Measurements from ENCODE around the gene NR2C2.

Gene NR2C2

DNA sequence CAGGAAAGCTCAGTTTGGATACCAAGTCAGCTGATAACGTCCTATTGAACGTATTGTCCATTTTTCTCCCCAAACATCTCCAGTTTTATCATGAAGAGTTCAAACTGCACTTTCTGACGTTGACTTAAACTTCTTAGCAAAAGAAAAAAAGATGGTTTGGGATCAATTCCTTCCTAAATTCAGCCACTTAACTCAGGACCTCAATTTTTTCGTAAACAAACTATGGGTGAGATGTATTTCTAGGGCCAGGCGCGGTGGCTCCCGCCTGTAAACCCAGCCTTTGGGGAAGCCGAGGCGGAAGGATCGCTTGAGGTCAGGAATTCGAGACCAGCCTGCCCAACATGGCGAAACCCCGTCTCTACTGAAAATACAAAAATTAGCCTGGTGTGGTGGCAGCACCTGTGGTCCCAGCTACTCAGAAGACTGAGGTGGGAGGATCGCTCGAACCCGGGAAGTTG, 118.2 kb downstream of the NR2C2 start:
- no peak for DNase-seq

DNA sequence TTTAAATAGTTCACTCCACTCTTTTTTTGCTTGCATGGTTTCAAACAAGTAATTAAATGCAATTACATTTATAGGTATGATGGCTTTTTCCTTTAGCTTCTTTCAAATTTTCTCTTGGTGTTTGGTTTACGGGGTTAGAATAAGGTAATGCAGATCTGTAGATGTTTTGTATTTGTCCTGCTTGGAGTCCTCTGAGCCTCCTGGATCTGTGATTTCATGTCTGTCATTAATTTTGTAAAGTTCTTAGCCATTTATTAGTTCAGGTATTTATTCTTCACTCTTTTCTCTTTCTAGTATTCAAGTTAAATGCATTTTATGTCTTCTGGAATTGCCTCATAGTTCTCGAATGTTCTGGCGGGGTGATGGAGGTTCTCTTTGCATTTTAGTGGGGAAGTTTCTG, 119.1 kb downstream of the NR2C2 start:
- no peak for DNase-seq

DNA sequence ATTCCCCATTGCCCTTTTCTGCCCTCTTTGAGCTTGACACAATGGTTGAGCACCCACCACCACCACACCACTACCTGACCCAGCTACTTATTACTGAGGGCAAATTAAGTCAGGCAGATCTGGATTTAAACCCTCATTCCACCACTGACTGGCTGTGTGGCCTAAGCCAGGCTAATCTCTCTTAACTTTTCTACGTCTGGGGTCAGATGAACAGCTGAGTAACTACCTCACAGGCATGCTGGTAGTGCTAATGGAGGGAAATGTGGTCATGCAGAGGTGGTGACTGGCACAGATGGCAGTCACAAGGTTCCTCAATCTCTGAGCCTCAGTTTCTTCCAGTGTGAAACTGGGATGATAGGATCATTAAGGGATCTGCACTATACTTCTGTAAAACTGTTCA, 122.1 kb downstream of the NR2C2 start:
- no peak for DNase-seq

DNA sequence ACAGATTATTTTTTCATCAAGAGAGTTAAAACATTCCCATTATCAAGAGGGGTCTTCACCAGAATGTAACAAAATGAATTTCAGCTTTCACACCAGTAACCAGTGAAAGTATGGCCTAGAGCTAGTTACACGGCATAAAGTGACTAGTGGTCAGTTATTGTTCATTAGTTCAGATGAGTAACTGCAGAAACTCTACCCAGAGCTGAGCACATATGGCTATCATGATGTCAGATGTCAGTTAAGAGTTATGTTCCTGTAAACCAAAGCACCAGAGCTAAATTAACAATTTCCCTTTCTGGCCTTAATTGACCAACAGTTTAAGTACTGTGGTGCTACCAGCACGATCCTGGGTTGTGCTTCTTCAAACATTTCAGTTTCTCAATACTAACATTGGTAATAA, 124.3 kb downstream of the NR2C2 start:
- DNase-seq = no peak

DNA sequence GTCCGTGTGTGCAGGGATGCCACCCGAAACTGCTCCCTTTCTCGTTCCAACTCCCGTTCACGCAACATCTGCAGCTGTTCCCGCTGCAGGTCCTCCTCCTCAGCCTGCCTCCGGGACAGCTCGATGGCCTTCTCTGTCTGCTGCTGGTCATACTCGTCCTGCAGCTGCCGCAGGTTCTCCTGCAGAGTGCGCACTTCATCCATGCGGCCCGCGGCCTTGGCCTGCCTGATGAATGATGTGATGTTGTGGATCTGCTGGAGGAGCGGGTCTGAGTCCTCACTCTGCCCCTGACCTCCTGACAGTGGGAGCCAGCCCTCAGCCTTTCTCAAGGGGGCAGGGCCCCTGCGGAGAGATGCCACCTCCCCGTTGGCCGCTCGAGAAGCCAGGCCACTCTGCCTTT, 127.1 kb downstream of the NR2C2 start:
- DNase-seq = no peak

DNA sequence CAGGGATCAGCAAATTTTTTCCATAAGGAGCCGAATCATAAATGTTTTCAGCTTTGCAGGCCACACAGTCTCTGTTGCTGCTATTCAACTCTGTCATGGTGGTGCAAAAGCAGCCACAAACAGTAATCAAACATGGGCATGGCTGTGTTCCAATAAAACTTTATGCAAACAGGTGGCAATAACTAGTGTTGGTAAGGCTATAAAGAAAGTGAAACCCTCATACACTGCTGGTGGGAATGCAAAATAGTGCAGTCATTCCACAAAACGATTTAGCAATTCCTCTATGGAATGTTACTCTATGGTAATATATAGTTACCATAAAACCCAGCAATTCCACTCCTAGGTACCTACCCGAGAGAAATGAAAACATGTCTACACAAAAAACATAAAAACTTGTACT, 131.7 kb downstream of the NR2C2 start:
- DNase-seq = no peak

DNA sequence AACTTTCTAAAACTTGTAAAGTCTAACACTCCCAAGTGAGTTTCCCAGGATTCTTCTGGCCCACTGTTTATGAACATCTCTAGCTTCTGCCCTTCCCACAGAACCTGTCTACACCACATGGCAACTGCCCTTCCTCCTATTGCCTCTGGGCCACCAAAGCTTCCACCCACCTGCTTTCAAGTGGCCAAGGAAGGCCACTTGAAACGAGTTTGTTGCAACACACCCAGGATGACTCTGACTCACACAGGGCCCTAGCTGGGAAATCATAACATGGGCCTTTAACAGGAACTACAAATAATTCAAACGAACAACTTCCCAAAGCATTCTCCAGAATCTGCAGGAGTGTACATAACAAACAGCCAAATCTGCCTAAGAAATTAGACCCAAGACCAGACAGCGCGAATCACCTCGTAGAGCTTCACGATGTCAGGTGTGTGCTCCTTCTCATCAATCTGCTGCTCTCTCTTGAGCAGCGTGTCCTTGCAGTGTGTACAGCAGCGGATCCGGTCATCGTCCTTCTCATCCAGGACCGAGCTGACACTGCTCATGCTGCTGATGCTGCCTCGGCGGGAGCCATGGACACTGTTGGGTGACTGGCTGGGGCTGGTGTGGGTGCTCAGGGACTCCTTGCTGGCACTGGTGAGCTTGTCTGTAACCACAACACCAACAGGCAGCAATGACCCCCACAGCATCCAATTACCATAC, 134.7 kb downstream of the NR2C2 start:
- DNase-seq = no peak

DNA sequence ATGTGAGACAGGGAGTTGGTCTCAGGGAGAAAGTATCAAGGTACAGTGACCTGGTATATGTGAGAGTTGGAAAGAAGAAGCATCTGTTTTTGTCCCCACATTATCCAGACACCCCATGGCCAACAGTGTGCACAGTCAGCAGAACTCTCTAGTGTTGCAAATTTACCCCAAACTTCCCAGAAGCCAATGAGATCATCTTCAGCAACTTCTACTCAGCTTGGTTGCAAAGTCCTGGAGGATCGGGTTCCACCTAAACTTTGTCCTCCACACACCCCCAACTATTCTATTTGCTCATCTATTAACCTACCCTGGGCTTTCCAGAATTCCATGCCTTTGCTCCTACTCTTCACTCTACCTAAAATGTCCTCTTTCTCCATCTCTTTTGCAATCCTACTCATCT, 135.9 kb downstream of the NR2C2 start:
- no peak for DNase-seq

DNA sequence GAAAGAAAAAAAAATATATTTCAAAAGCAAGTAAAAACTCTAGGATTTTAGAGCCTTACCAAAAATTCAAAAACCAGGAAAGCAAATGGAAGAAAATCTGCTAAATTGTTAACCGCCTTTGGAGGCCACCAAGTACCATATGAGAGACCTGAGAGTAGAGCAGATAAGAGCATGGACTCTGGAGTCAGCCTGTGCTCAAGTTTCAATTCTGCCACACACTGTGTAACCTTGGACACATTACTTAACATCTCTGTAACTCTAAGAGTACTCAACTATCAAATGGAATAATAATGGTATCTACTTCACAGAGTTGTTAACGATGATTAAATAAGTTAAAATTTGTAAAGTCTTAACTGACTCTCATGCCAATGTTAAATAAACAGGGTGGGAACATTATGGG, 138.9 kb downstream of the NR2C2 start:
- DNase-seq = no peak

DNA sequence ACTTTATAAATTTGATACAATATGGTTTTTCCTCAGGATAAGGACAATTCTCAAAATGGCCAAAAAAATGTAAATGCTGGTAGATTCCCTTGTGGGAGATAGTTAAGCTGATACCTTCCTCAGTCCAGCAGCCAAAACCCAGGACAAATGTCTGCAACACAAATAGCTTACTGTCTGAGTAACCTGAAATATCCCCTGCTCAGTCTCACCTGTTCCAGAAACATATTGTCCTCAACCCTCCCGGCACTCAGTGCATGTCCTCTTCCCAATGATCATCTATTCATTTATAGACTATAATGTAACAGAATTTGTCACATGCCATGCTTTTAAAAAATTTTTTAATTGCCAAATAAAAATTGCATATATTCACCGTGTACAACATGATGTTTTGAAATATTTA, 139.3 kb downstream of the NR2C2 start:
- no peak for DNase-seq

DNA sequence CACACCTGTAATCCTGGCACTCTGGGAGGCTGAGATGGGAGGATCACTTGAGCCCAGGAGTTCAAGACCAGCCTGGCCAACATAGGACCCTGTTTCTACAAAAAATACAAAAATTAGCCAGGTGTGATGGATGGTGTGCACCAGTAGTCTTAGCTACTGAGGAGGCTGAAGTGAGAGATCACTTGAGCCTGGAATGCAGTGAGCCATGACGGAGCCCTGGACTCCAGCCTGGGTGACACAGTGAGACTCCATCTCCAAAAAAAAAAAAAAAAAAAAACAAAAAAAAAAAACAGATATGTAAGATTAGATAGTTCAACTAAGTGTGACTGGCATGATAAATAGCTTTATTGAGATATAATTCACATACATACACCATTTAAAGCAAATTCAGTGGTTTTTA, 141.8 kb downstream of the NR2C2 start:
- DNase-seq = no peak

DNA sequence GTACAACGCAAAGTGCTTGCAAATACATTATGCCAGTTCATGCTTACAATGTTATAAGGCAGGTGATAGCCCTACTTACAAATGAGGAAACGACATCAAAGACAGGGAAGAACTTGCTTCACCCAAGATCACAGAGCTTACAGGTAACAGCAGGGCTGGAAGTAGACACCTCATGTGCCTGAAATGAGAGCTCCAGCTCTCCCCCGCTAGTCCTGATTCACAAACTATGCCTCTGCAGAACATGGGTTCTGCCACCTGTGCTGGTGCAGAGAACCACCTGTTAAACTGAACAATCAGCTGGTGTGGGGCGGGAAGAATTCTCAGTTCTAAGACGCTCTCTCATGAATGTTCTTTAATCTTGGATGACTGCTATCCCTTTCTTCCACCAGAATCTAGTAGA, 144.2 kb downstream of the NR2C2 start:
- no peak for DNase-seq

DNA sequence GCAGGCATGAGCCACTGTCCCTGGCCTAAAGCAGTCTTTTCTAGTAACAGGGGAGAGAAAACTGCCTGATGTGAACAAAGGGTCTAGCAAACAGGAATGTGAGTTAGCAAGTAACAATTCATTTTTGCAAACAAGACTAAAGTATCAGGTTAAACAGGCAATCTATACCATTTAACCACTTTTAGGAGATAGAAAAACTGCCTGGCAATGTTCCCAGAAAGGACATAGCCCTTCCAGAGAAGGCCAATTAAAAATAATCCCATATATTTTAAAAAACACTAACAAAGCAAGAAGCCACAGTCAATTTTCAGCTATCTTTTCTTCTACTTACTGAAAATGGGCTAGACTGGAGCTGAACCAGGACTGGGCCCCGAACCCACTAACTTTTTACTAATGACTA, 145.3 kb downstream of the NR2C2 start:
- DNase-seq = no peak

DNA sequence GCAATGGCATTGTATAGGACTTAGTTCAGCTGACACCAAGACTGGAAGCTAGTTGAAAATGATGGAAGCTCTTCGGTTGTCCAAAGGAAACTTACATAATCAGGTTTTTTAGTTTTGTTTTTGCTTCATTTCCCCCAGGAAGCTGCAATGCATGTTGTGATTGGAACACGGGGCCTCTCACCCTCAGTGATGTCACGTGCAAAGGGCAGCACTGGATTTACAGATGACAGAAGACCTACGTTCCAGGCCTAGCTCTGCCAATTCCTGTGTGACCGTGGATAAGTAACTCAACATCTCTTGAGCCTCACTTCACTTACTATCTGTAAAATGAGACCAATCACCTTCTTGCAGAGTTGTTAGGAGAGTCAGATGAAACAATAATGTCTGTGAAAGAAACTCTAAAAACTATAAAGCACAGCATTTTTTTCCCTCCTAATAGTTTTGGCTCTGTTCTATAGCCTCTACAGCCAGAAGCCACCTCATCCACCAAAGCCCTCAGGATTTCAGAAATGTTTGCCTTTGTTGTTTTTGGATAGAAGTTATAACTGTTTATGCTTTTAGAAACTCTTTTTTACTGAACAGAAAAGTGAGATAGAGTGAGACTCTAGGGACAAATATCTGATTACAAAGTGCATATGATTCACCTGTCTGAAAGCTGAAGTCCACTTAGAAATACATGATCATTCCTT, 146.9 kb downstream of the NR2C2 start:
- no peak for DNase-seq

DNA sequence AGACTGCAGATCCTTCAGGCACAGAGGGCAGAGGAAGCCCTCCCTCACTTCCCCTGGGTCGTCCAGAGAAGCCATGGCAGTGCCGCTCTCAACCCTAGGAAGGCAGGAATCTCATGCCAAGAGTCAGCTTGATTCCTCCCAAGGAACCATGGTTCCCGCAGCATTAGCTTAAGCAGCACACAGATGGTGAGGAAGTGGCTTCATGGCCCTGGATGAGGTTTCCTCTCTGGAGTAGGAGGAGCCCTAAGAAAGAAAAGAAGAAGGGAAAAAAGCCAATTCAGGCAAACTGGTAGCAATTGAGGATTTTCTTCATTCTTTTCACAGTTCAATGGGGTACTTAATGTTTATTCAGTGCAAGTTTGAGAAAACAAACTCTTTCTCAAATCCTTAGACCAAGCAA, 148.7 kb downstream of the NR2C2 start:
- DNase-seq = no peak

DNA sequence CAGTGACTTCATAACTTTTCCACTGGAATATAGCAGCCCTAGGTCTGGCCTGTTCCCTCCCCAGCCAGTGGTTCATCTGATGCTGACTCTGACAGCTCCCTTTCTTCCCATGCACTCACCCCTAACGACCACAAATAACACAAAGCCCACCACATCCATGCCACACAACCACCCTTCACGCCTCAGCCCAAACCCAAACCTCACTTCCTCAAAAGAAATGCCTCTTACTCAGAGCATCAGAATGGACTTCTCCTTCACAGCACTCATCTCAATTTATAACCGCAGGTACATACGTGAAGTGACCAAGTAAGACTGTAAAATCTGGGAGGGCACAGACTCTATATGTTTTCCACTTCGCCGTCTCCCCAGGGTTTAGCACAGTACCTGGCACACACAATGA, 150.5 kb downstream of the NR2C2 start:
- DNase-seq = no peak

Data from activated T-cell treated with anti-CD3 and anti-CD28 coated beads for 4 hours (primary cell).